SKM-1 (cell line): Measurements from ENCODE around the gene FCGBP.
"Not testable (repeated sequence)": the region's sequence is repeated elsewhere in the genome, so short reads cannot be mapped to it uniquely, and the experiment has no call there.

Source experiments
- DNase-seq: peaks from one replicate; lab custom pipeline; 2025; ENCODE audit not compliant: unreplicated experiment; lab: John Stamatoyannopoulos, UW

Gene FCGBP

GRCh38 chr19:39892506-39892902, 41.9 kb downstream of the FCGBP start:
- DNase-seq, result not testable (repeated sequence)

DNA sequence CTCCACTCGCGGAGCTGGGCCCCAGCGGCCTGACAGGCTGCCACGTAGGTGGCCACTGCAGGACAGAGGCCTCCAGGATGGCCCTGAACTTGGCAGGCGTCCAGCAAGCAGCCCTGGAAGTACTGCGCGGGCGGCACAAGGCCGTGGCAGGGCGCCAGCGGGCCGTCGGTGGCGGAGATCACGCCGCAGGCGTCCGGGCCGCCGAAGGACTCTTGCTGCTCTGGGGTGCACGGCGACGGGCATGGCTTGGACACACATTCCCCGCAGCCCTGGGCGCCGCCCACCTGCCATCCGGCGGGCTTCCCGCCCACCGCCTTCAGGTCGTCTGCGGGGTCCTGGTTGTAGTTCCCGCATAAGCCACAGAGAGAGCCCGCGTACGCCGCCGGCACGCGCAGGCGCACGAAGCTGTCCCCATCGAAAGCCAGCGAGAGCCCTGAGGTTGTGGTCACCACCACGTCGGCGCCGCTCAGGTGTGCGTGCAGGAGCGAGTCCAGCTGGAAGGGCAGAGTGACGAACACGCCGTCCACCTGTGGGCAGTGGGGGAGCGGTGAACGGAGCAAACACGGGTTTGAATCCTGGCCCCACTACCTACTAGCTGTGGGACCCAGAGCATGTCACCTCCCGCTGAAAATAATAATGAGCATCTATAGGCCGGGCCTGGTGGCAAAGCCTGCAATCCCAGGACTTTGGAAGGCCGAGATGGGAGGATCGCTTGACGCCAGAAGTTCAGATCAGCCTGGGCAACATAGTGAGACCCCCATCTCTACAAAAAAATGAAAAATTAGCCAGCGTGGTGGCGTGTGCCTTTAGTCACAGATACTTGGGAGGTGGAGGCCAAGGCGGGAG, 42.6 kb downstream of the FCGBP start:
- not testable (repeated sequence) for DNase-seq

DNA sequence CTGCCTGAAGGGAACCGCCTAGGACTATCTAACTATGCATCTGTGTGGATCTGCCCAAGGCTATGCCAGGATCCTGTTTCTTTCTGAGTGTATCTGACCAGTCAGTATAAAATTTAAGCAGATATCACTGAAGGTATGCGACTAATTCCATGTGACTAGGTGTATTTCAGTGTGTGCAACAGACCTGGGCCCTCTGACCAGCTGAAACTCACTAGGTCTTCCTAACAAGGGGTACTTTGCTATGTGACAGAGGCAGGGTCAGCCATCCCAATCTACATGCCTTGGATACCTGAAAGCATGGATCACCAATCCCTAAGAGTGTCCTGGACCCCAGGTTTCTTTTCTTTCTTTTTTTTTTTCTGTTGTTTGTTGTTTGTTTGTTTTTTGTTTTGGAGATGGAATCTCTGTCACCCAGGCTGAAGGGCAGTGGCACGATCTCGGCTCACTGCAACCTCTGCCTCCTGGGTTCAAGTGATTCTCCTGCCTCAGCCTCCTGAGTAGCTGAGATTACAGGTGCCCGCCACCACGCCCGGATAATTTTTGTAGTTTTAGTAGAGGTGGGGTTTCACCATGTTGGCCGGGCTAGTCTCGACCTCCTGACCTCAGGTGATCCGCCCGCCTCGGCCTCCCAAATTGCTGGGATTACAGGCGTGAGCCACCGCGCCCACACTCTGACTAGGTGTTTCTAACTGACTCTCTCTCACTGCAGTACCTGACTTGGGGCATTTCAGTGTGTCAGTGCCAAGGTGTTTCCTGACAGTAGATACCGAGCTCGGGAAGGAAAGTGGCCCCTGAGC, 43.5 kb downstream of the FCGBP start:
- no peak for DNase-seq

DNA sequence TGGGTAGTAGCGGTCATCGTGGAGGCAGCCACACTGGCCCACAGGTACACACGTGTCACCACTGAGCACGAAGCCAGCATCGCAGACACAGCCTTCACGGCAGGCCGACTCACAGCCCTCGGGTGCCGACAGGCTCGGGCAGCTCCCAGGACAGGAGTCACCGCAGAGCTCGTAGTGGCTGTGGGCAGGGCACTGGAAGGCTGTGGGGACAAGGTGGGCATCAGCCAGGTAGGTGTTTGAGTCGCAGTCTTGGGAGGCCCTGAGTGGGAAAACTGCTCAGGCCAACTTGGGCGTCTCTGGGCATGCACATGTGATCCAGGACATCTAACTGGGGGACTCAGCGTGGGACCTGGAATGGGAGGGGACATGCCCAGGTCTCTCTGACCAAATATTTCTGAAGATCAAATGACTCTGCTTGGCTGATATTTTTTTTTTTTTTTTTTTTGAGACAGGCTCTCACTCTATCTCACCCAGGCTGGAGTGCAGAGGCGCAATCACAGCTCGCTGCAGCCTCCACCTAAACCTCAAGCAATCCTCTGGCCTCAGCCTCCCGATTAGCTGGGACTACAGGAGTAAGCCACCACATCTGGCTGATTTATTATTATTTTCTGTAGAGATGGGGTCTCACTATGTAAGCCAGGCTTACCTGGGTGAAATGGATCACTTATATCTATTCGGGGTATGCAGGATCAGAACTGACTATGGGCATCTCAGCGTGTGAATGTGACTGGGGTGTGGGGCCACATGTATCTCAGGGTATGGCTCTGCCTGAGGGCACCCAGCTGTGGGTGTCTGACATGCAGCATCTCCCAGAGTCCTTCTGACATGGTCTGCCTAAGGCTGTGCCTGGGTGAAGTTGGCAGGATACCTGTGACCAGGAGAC, 44.3 kb downstream of the FCGBP start:
- not testable (repeated sequence) for DNase-seq

DNA sequence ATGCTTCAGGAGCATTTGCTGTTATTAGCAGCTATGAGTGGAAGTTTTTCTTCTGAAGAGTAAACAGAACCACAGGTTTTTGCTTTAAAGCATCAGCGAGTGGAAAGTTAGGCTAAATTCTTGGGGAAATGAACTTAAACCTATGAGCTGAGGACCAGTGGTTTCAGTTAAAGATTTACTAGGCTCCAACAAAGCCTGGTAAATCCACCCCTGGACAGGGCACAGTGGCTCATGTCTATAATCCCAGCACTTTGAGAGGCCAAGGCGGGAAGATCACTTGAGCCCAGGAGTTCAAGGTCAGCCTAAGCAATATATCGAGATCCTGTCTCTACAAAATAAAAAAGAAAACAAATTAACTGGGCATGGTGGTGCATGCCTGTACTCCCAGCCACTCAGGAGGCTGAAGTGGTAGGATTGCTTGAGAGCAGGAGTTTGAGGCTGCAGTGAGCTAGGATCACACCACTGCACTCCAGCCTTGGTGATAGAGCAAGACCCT, 46.9 kb downstream of the FCGBP start:
- DNase-seq, result not testable (repeated sequence)

- DNase-seq, result not testable (repeated sequence)
Observed at GRCh38 chr19:39885821-39886554, 48.4 kb downstream of the FCGBP start.

- DNase-seq, result not testable (repeated sequence)
Observed at GRCh38 chr19:39884721-39885120, 49.7 kb downstream of the FCGBP start.
